Nephron progenitor cell (in vitro differentiated cells): Measurements from ENCODE around the gene PLA2G4D.

Experiments
- DNase-seq: peaks from one replicate; pipeline ENCODE4 v3.0.0; 2021
- H3K27ac Mint-ChIP-seq: 2 replicates; pipeline ENCODE4 v1.8.0; 2021; ENCODE audit warnings: mild to moderate bottlenecking, moderate library complexity, mixed read lengths
- H3K27me3 Mint-ChIP-seq: 2 replicates; pipeline ENCODE4 v1.8.0; 2021; ENCODE audit warnings: mild to moderate bottlenecking, low read depth, mixed read lengths; ENCODE audit not compliant: poor library complexity
- H3K36me3 Mint-ChIP-seq: 2 replicates; pipeline ENCODE4 v1.8.0; 2021; ENCODE audit warnings: low read depth, mixed read lengths
- H3K4me1 Mint-ChIP-seq: 2 replicates; pipeline ENCODE4 v1.8.0; 2021; ENCODE audit warnings: mixed read lengths
- H3K4me3 Mint-ChIP-seq: 2 replicates; pipeline ENCODE4 v1.8.0; 2021; ENCODE audit warnings: mild to moderate bottlenecking, moderate library complexity, mixed read lengths
- H3K9me3 Mint-ChIP-seq: 2 replicates; pipeline ENCODE4 v1.8.0; 2021; ENCODE audit warnings: mild to moderate bottlenecking, moderate library complexity, mixed read lengths
- TF ChIP-seq, protein P1 (sequence below): fragments of 200-600 bp; sonication (generic); IDR thresholded peaks from 2 replicates; pipeline ENCODE4 v1.5.0; 2021; ENCODE audit warnings: antibody characterized with exemption

The PLA2G4D gene

DNA sequence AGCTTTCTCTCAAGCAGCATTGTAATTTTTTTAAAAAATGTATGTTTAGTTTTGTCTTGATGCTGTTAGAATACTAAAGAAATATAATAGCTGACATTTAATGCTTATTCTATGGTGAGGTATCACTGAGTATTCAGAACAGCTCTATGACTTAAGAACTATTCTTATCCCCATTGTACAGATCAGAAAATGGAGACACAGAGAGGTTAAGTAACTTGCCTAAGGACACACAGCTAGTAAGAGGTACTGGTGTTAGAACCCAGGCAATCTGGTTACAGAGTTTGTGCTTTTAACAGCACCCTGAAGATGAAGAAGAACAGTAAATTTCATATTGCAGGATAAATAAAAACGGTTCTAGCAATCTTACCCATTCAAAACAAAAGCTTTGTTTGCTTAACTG, 15.5 kb downstream of the PLA2G4D start:
- Mint-ChIP-seq H3K9me3 (no peaks in the 10 kb centered on the region), H3K27me3 (peaks cover 54% of the 10 kb centered on the region), H3K4me3 (no peak overlapping the region), H3K36me3 (no peaks in the 10 kb centered on the region), H3K27ac (no peak overlapping the region), H3K4me1 (no peaks in the 10 kb centered on the region)
- TF ChIP-seq, protein P1, sequence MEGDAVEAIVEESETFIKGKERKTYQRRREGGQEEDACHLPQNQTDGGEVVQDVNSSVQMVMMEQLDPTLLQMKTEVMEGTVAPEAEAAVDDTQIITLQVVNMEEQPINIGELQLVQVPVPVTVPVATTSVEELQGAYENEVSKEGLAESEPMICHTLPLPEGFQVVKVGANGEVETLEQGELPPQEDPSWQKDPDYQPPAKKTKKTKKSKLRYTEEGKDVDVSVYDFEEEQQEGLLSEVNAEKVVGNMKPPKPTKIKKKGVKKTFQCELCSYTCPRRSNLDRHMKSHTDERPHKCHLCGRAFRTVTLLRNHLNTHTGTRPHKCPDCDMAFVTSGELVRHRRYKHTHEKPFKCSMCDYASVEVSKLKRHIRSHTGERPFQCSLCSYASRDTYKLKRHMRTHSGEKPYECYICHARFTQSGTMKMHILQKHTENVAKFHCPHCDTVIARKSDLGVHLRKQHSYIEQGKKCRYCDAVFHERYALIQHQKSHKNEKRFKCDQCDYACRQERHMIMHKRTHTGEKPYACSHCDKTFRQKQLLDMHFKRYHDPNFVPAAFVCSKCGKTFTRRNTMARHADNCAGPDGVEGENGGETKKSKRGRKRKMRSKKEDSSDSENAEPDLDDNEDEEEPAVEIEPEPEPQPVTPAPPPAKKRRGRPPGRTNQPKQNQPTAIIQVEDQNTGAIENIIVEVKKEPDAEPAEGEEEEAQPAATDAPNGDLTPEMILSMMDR: no peak
- DNase-seq: no peak

DNA sequence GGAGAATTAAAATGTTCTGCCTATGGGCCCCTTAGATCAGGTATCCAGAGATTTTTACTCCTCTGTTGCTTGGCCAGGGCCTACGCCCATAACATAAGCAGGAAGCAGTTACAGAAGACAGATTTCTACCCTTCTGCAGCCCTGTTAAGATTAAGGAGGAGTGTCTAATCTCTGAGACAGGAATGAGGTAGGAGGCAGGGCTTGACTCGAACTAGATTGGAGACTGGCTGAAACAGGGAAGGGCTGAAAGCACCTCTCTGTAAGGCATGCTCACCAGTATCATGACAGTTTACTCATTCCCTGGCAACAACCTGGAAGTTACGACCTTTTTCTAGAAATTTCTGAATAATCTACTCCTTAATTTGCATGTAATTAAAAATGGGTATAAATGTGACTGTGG, 16.7 kb downstream of the PLA2G4D start:
- peaks cover 54% of the 10 kb centered on the region for H3K27me3 Mint-ChIP-seq
- TF ChIP-seq, protein P1: no peak
- H3K27ac Mint-ChIP-seq: no peak overlapping the region
- no peak for DNase-seq
- no peak overlapping the region for H3K4me3 Mint-ChIP-seq
- H3K4me1 Mint-ChIP-seq: peaks cover 3% of the 10 kb centered on the region
- H3K36me3 Mint-ChIP-seq: no peaks in the 10 kb centered on the region
- H3K9me3 Mint-ChIP-seq: no peaks in the 10 kb centered on the region

DNA sequence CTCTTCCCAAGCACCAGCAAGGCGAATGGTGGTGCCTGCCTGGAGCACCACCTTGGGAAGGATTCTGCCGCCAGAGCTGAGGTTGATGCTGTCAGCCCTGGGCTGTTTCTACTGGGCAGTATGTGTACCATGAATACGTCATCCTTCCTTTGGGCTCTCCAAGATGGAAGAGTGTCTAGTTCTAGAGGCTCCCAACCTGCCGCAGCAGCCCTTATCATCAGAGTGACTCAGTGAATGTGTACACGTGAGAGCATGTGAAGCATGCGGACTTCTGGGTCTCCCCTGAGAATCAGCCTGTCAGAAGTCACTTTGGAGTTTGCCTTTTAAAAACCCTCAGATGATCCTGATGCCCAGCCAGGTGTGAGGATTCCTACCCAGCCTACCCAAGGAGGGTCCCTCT, 20.9 kb downstream of the PLA2G4D start:
- no peak overlapping the region for H3K27ac Mint-ChIP-seq
- peaks cover 11% of the 10 kb centered on the region for H3K4me1 Mint-ChIP-seq
- no peaks in the 10 kb centered on the region for H3K9me3 Mint-ChIP-seq
- no peak for DNase-seq
- TF ChIP-seq, protein P1: no peak
- H3K36me3 Mint-ChIP-seq: no peaks in the 10 kb centered on the region
- H3K4me3 Mint-ChIP-seq: no peak overlapping the region
- H3K27me3 Mint-ChIP-seq: peaks cover 23% of the 10 kb centered on the region

DNA sequence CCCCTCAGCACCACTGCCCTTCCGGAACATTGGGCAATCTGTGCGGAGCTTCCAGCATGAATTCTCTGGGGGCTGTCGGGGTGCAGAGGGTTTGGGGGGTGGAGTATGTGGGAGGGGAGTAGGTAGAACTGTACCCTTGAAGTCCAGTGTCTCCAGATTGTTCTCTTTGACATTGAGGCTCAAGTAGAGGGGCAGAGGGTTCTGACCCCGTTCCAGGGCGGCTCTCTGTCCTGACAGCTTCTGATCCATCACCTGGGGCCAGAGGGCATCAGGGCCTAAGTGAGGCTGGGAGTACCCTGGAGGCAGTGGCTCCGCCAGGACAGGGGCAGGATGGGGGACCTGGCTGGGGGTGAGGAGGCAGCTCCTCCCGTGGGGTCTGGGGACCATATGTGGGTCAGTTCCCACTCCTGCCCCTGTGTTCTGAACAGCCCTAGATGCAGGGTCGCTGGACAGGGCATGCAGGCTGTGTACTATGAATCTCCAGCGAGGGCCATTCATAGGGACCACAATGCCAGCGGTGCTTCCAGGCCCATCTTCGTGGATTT, 22.1 kb downstream of the PLA2G4D start:
- H3K27me3 Mint-ChIP-seq: peaks cover 14% of the 10 kb centered on the region
- TF ChIP-seq, protein P1: no peak
- DNase-seq: no peak
- H3K36me3 Mint-ChIP-seq: no peaks in the 10 kb centered on the region
- peaks cover 5% of the 10 kb centered on the region for H3K9me3 Mint-ChIP-seq
- H3K27ac Mint-ChIP-seq: no peak overlapping the region
- peaks cover 11% of the 10 kb centered on the region for H3K4me1 Mint-ChIP-seq
- no peak overlapping the region for H3K4me3 Mint-ChIP-seq

DNA sequence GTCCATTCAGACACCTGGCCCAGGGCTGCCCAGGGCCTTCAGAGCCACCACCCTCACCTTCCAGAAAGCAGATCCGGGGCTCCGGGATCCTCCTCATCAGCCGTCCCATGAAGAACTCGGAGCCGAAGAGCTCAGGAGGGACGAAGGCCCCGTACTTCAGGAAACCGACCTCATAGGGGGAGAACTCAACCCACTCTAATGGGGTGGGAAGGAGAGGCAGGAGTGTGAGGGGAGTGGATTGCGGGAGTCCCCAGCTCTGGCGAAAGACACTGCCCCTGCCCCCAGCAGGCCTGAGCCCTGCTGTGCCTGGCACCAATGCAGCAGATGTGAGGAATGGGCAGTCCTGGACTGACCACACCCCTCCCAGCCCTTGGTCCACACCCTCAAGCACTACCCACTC, 22.6 kb downstream of the PLA2G4D start:
- Mint-ChIP-seq H3K4me3 (no peak overlapping the region), H3K4me1 (peaks cover 13% of the 10 kb centered on the region), H3K27ac (no peak overlapping the region), H3K36me3 (no peaks in the 10 kb centered on the region), H3K9me3 (peaks cover 8% of the 10 kb centered on the region), H3K27me3 (peaks cover 18% of the 10 kb centered on the region)
- TF ChIP-seq, protein P1: no peak
- DNase-seq: no peak

DNA sequence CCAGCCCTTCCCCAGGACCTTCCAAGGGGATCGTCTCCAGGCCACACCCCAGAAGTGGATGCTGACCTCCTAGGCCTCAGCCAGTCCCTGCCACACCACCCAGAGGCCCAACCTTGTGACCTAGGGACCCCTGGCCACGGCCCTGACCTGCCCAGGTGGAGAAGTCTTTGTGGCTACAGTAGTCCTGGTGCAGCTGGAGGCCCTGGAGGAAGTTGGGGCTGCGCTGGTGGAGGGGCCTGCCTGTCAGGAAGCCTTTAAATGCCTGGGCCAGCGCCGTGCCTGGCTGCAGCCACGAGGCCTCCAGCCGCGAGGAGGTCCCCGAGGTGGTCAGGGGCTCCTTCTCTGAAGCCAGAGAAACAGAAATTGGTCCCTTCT, 23.4 kb downstream of the PLA2G4D start:
- H3K4me3 Mint-ChIP-seq: no peak overlapping the region
- DNase-seq: no peak
- no peak overlapping the region for H3K27ac Mint-ChIP-seq
- H3K9me3 Mint-ChIP-seq: peaks cover 14% of the 10 kb centered on the region
- peaks cover 20% of the 10 kb centered on the region for H3K27me3 Mint-ChIP-seq
- peaks cover 21% of the 10 kb centered on the region for H3K4me1 Mint-ChIP-seq
- no peaks in the 10 kb centered on the region for H3K36me3 Mint-ChIP-seq
- TF ChIP-seq, protein P1: no peak
